Esophagus muscularis mucosa (tissue), 4 donors: ENCODE results near the gene SIGLEC12. TPM values are rescaled to one million over a fixed set of nuclear protein-coding genes. Genes with fewer than 3 reads are reported as not detected.

Experiments used
- DNase-seq: peaks from one replicate; pipeline ENCODE4 v3.0.0-alpha.2; 2017; ENCODE audit errors: extremely low spot score
- H3K27ac ChIP-seq, 4 donors: fragments of 200-600 bp; sonication (generic); replicated peaks in 1 of 4; 1 replicate in 3 of 4; 2 replicates in 1 of 4; pipeline ENCODE4 v1.5.1; 2016 to 2019; ENCODE audit warnings: mild to moderate bottlenecking in 1 of 4
- H3K27me3 ChIP-seq, 4 donors: fragments of 200-600 bp; sonication (generic); one replicate each; pipeline versions ENCODE4 v1.5.1 to v1.6.0; 2016 to 2019
- H3K36me3 ChIP-seq, 4 donors: fragments of 200-600 bp; sonication (generic); one replicate each; pipeline ENCODE4 v1.5.1; 2016 to 2019
- H3K4me1 ChIP-seq, 4 donors: fragments of 200-600 bp; sonication (generic); one replicate each; pipeline ENCODE4 v1.5.1; 2016 to 2019
- H3K4me3 ChIP-seq, 4 donors: fragments of 200-600 bp; sonication (generic); 1 replicate in 2 of 4; 2 replicates in 2 of 4; pipeline ENCODE4 v1.5.1; 2016 to 2019; ENCODE audit warnings: mild to moderate bottlenecking in 4 of 4, moderate library complexity in 1 of 4
- H3K9me3 ChIP-seq, 4 donors: fragments of 200-600 bp; sonication (generic); 1 replicate in 3 of 4; 2 replicates in 1 of 4; pipeline ENCODE4 v1.5.1; 2016 to 2019
- CTCF ChIP-seq, 3 experiments: fragments of 200-600 bp in 2 of 3; fragments of 450-650 bp in 1 of 3; sonication (generic) in 2 of 3; IDR thresholded peaks; one replicate each; pipeline ENCODE4 v1.5.1; 2017 to 2019; ENCODE audit warnings: antibody characterized with exemption in 3 of 3, mild to moderate bottlenecking in 2 of 3, moderate library complexity in 1 of 3
- EP300 ChIP-seq: sonication (generic); formaldehyde crosslinking; IDR thresholded peaks from one replicate; pipeline ENCODE4 v1.6.1; 2017; ENCODE audit warnings: antibody characterized with exemption
- POLR2A ChIP-seq: fragments of 450-650 bp; IDR thresholded peaks from one replicate; pipeline ENCODE4 v1.6.1; 2017; ENCODE audit warnings: antibody characterized with exemption, moderate library complexity, mild to moderate bottlenecking, low read depth
- POLR2AphosphoS5 ChIP-seq, 2 donors: sonication (generic); formaldehyde crosslinking; IDR thresholded peaks; one replicate each; pipeline ENCODE4 v1.6.1; 2017; ENCODE audit warnings: antibody characterized with exemption in 2 of 2
- WGBS: methylation state at CpG from one replicate; pipeline ENCODE4 v1.1.5; 2018; 5-methylcytosine and 5-hydroxymethylcytosine counted together
- intact Hi-C: fragments of 100-400 bp; cut with DNase I; formaldehyde crosslinking; loops from one replicate; pipeline ENCODE4 v1.15.1; 2023
- total RNA-seq, 4 donors: library from RNA; depleted of rRNA; stranded (reverse); fragments of >200 nt; gene quantifications; one replicate each; pipeline versions ENCODE4 v1.1.0 to v1.2.1, GENCODE V29; 2016

The SIGLEC12 gene
- total RNA-seq, 4 donors from 2014 or later, result 0.29 TPM; not detected in 3

- 74% methylated on average over 7 of the region's 8 CpGs for WGBS
- Histone ChIP-seq H3K36me3 (no peaks in the 10 kb centered on the region), H3K4me3 (no peak overlapping the region), H3K9me3 (peaks cover 0 to 5% (median 0%) of the 10 kb centered on the region in 4 donors), H3K27me3 (peaks cover 0 to 54% (median 0%) of the 10 kb centered on the region in 4 donors), H3K4me1 (no peaks in the 10 kb centered on the region), H3K27ac (no peak overlapping the region)
- intact Hi-C loops, result no loop called here
- no peak for TF ChIP-seq POLR2AphosphoS5 (IDR thresholded peaks at IDR 0.05)
- TF ChIP-seq EP300, result no peak
- no peak for TF ChIP-seq POLR2A
- TF ChIP-seq CTCF (IDR thresholded peaks at IDR 0.05), result no peak
- DNase-seq, result peak; percentile 85
Observed at GRCh38 chr19:51524666-51525264, 23.2 kb upstream of the SIGLEC12 start.

GRCh38 chr19:51521781-51522180, 20.2 kb upstream of the SIGLEC12 start:
- intact Hi-C loops, result no loop called here
- TF ChIP-seq CTCF (IDR thresholded peaks at IDR 0.05) (no peak), POLR2A (no peak), EP300 (no peak), POLR2AphosphoS5 (IDR thresholded peaks at IDR 0.05) (no peak)
- Histone ChIP-seq H3K9me3 (peaks cover 0 to 15% (median 0%) of the 10 kb centered on the region in 4 donors), H3K27ac (no peak overlapping the region), H3K27me3 (peaks cover 0 to 58% (median 0%) of the 10 kb centered on the region in 4 donors), H3K4me1 (no peaks in the 10 kb centered on the region), H3K36me3 (no peaks in the 10 kb centered on the region), H3K4me3 (no peak overlapping the region)
- 51% methylated on average over 2 of the region's 2 CpGs for WGBS
- peak; percentile 8 for DNase-seq

GRCh38 chr19:51521357-51521756, 19.8 kb upstream of the SIGLEC12 start:
- Histone ChIP-seq H3K27ac (no peak overlapping the region), H3K9me3 (peaks cover 0 to 15% (median 0%) of the 10 kb centered on the region in 4 donors), H3K27me3 (peaks cover 0 to 61% (median 0%) of the 10 kb centered on the region in 4 donors), H3K36me3 (no peaks in the 10 kb centered on the region), H3K4me3 (no peak overlapping the region), H3K4me1 (no peaks in the 10 kb centered on the region)
- TF ChIP-seq CTCF (IDR thresholded peaks at IDR 0.05) (no peak), POLR2A (no peak), EP300 (no peak), POLR2AphosphoS5 (IDR thresholded peaks at IDR 0.05) (no peak)
- DNase-seq, result peak; percentile 14
- WGBS, result 75% methylated on average over 2 of the region's 2 CpGs
- intact Hi-C loops, result no loop called here

GRCh38 chr19:51520728-51521127, 19.1 kb upstream of the SIGLEC12 start:
- peaks cover 0 to 60% (median 0%) of the 10 kb centered on the region in 4 donors for H3K27me3 ChIP-seq
- H3K9me3 ChIP-seq, result peaks cover 0 to 15% (median 0%) of the 10 kb centered on the region in 4 donors
- H3K4me3 ChIP-seq, result no peak overlapping the region
- 45% methylated on average over 2 of the region's 2 CpGs for WGBS
- no peak overlapping the region for H3K27ac ChIP-seq
- intact Hi-C loops, result no loop called here
- TF ChIP-seq CTCF (IDR thresholded peaks at IDR 0.05) (no peak), POLR2AphosphoS5 (IDR thresholded peaks at IDR 0.05) (no peak), POLR2A (no peak), EP300 (no peak)
- peak; percentile 7 for DNase-seq
- H3K4me1 ChIP-seq, result no peaks in the 10 kb centered on the region
- no peaks in the 10 kb centered on the region for H3K36me3 ChIP-seq
